Mesendoderm (in vitro differentiated cells): Measurements from ENCODE around the gene FRMPD2.

Experiments used
- DNase-seq: peaks from one replicate; pipeline ENCODE4 v3.0.0; 2013
- H2AK5ac ChIP-seq: 2 replicates; pipeline ENCODE4 v1.6.1; 2013; ENCODE audit warnings: low read length, inconsistent platforms
- H2BK120ac ChIP-seq: 2 replicates; pipeline ENCODE4 v1.6.1; 2013; ENCODE audit warnings: low read depth, mild to moderate bottlenecking, low read length, moderate library complexity, mixed read lengths
- H2BK15ac ChIP-seq: replicated peaks from 2 replicates; pipeline ENCODE4 v1.6.1; 2013; ENCODE audit warnings: low read depth, mild to moderate bottlenecking, moderate library complexity
- H2BK5ac ChIP-seq: 2 replicates; pipeline ENCODE4 v1.6.1; 2013; ENCODE audit warnings: low read length, inconsistent platforms
- H3K18ac ChIP-seq: 2 replicates; pipeline ENCODE4 v1.6.1; 2013; ENCODE audit warnings: mild to moderate bottlenecking, low read length, mixed read lengths
- H3K23ac ChIP-seq: one replicate; pipeline ENCODE4 v1.6.1; 2013; ENCODE audit warnings: low read length
- H3K27ac ChIP-seq: 2 replicates; pipeline ENCODE4 v1.5.1; 2013; ENCODE audit warnings: low read depth, mild to moderate bottlenecking, inconsistent platforms, low read length, moderate library complexity
- H3K27me3 ChIP-seq: 2 replicates; pipeline ENCODE4 v1.6.1; 2013; ENCODE audit warnings: low read length, control low read depth, mild to moderate bottlenecking, inconsistent platforms; ENCODE audit not compliant: insufficient read depth, poor library complexity
- H3K36me3 ChIP-seq: 2 replicates; pipeline ENCODE4 v1.6.1; 2013; ENCODE audit warnings: low read length, inconsistent platforms; ENCODE audit not compliant: control insufficient read depth, insufficient read depth
- H3K4ac ChIP-seq: one replicate; pipeline ENCODE4 v1.6.1; 2013; ENCODE audit warnings: low read depth, mild to moderate bottlenecking, low read length, moderate library complexity
- H3K4me1 ChIP-seq: 2 replicates; pipeline ENCODE4 v1.6.1; 2013; ENCODE audit warnings: low read depth, low read length, inconsistent platforms; ENCODE audit not compliant: control insufficient read depth
- H3K4me2 ChIP-seq: 2 replicates; pipeline ENCODE4 v1.6.1; 2013; ENCODE audit warnings: low read length
- H3K4me3 ChIP-seq: 2 replicates; pipeline ENCODE4 v1.5.1; 2013; ENCODE audit warnings: mild to moderate bottlenecking, low read length
- H3K56ac ChIP-seq: one replicate; pipeline ENCODE4 v1.6.1; 2013; ENCODE audit warnings: low read length
- H3K79me1 ChIP-seq: 2 replicates; pipeline ENCODE4 v1.6.1; 2013; ENCODE audit warnings: low read length, inconsistent platforms
- H3K79me2 ChIP-seq: 2 replicates; pipeline ENCODE4 v1.6.1; 2013; ENCODE audit warnings: mild to moderate bottlenecking, low read length; ENCODE audit not compliant: control insufficient read depth, insufficient read depth
- H3K9ac ChIP-seq: 2 replicates; pipeline ENCODE4 v1.6.1; 2013; ENCODE audit warnings: low read length, inconsistent platforms
- H4K5ac ChIP-seq: one replicate; pipeline ENCODE4 v1.6.1; 2013; ENCODE audit warnings: low read length
- H4K8ac ChIP-seq: one replicate; pipeline ENCODE4 v1.6.1; 2013; ENCODE audit warnings: low read depth, mild to moderate bottlenecking, control low read depth, low read length, moderate library complexity
- WGBS: extraction: QIAGEN DNeasy Blood & Tissue Kit; methylation state at CpG from one replicate; pipeline ENCODE4 v1.1.7; 2013; ENCODE audit warnings: low lambda C conversion rate, missing lambda C conversion rate; ENCODE audit not compliant: insufficient coverage; ENCODE audit errors: extremely low coverage; 5-methylcytosine and 5-hydroxymethylcytosine counted together

The FRMPD2 gene

GRCh38 chr10:48302515-48303476 lies 28.3 kb upstream of the FRMPD2 start:
- H4K5ac ChIP-seq: no peak overlapping the region
- H3K23ac ChIP-seq: no peak overlapping the region
- no peak for DNase-seq
- no peaks in the 10 kb centered on the region for H3K36me3 ChIP-seq
- no peaks in the 10 kb centered on the region for H3K27me3 ChIP-seq
- no peak overlapping the region for H3K4me2 ChIP-seq
- H3K4me3 ChIP-seq: no peak overlapping the region
- no peak overlapping the region for H2BK15ac ChIP-seq
- no peak overlapping the region for H3K4ac ChIP-seq
- H3K9ac ChIP-seq: no peak overlapping the region
- no peak overlapping the region for H2BK120ac ChIP-seq
- no peak overlapping the region for H3K18ac ChIP-seq
- H3K27ac ChIP-seq: no peak overlapping the region
- H2AK5ac ChIP-seq: no peak overlapping the region
- H3K4me1 ChIP-seq: peaks cover 3% of the 10 kb centered on the region
- H4K8ac ChIP-seq: no peak overlapping the region
- no peak overlapping the region for H3K56ac ChIP-seq
- no peaks in the 10 kb centered on the region for H3K79me1 ChIP-seq
- H3K79me2 ChIP-seq: peaks cover 5% of the 10 kb centered on the region
- no CpG with 5 or more reads among the region's 8 CpGs for WGBS
- no peak overlapping the region for H2BK5ac ChIP-seq

DNA sequence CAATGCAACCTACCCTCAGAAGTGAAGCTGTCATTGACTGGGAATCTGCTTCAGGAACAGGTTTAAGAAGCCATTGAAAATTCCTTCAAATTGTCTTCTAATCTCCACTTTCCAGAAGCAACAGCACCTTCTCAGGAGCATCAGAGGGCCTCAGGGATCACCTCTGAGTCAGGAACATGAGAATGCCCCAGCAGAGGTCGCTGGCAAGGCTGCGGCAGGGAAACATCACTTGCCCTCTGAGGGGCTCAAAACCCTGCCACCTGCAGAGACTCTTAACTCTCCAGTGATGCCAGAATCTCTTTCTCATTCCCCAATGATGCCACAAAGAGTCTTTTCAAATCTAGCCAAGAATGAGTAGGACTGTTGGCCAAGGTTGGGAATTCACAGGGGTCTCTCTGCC lies 26.1 kb upstream of the FRMPD2 start:
- H3K9ac ChIP-seq: no peak overlapping the region
- H4K5ac ChIP-seq: no peak overlapping the region
- no peak for DNase-seq
- H3K27ac ChIP-seq: no peak overlapping the region
- H3K56ac ChIP-seq: no peak overlapping the region
- H2BK5ac ChIP-seq: no peak overlapping the region
- no peak overlapping the region for H3K4me2 ChIP-seq
- H2BK15ac ChIP-seq: no peak overlapping the region
- H3K4me1 ChIP-seq: no peaks in the 10 kb centered on the region
- no peak overlapping the region for H3K18ac ChIP-seq
- no CpG with 5 or more reads among the region's 2 CpGs for WGBS
- H3K4me3 ChIP-seq: no peak overlapping the region
- no peaks in the 10 kb centered on the region for H3K27me3 ChIP-seq
- H3K4ac ChIP-seq: no peak overlapping the region
- H2BK120ac ChIP-seq: no peak overlapping the region
- no peaks in the 10 kb centered on the region for H3K79me2 ChIP-seq
- no peaks in the 10 kb centered on the region for H3K36me3 ChIP-seq
- H3K79me1 ChIP-seq: no peaks in the 10 kb centered on the region
- no peak overlapping the region for H4K8ac ChIP-seq
- H2AK5ac ChIP-seq: no peak overlapping the region
- no peak overlapping the region for H3K23ac ChIP-seq

DNA sequence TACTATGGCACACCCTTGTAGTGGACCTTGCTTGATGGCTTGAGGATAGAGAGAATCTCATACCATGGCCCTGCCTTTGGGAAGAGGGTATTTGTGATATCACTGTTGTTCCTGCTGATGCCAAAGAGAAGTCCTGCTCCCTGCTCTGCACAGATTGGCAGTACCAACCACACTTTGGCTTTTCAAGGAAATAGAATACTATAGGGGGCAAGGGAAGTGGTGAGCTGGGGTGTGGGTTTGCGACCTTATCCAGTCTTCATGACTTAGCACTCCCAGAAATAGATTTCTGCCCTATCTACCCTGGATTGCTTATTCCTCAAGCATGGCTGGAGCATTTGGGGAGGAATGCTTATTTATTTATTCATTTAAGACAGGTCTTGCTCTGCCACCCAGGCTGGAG lies 25.2 kb upstream of the FRMPD2 start:
- no peaks in the 10 kb centered on the region for H3K4me1 ChIP-seq
- no peak overlapping the region for H3K4me2 ChIP-seq
- H3K56ac ChIP-seq: no peak overlapping the region
- no peak overlapping the region for H2AK5ac ChIP-seq
- no peak overlapping the region for H4K8ac ChIP-seq
- DNase-seq: no peak
- H2BK120ac ChIP-seq: no peak overlapping the region
- no peaks in the 10 kb centered on the region for H3K79me1 ChIP-seq
- no peak overlapping the region for H3K27ac ChIP-seq
- H3K27me3 ChIP-seq: no peaks in the 10 kb centered on the region
- no peak overlapping the region for H3K23ac ChIP-seq
- H4K5ac ChIP-seq: no peak overlapping the region
- H3K4ac ChIP-seq: no peak overlapping the region
- no peaks in the 10 kb centered on the region for H3K79me2 ChIP-seq
- no peak overlapping the region for H2BK5ac ChIP-seq
- H3K18ac ChIP-seq: no peak overlapping the region
- no peaks in the 10 kb centered on the region for H3K36me3 ChIP-seq
- no peak overlapping the region for H3K4me3 ChIP-seq
- H2BK15ac ChIP-seq: no peak overlapping the region
- no peak overlapping the region for H3K9ac ChIP-seq
- WGBS: no CpG with 5 or more reads among the region's 1 CpG

- H3K4ac ChIP-seq: no peak overlapping the region
- H2BK15ac ChIP-seq: no peak overlapping the region
- H2BK5ac ChIP-seq: no peak overlapping the region
- H2AK5ac ChIP-seq: no peak overlapping the region
- H3K79me2 ChIP-seq: no peaks in the 10 kb centered on the region
- no peak overlapping the region for H4K8ac ChIP-seq
- H3K4me2 ChIP-seq: no peak overlapping the region
- H3K79me1 ChIP-seq: no peaks in the 10 kb centered on the region
- no peak overlapping the region for H3K56ac ChIP-seq
- no CpG with 5 or more reads among the region's 7 CpGs for WGBS
- H3K18ac ChIP-seq: no peak overlapping the region
- no peak for DNase-seq
- no peaks in the 10 kb centered on the region for H3K36me3 ChIP-seq
- no peak overlapping the region for H2BK120ac ChIP-seq
- no peak overlapping the region for H3K4me3 ChIP-seq
- no peak overlapping the region for H3K9ac ChIP-seq
- no peak overlapping the region for H3K27ac ChIP-seq
- no peaks in the 10 kb centered on the region for H3K4me1 ChIP-seq
- no peak overlapping the region for H3K23ac ChIP-seq
- no peaks in the 10 kb centered on the region for H3K27me3 ChIP-seq
- H4K5ac ChIP-seq: no peak overlapping the region
Observed at GRCh38 chr10:48299066-48299465, 24.6 kb upstream of the FRMPD2 start.

GRCh38 chr10:48296576-48297098 lies 22.1 kb upstream of the FRMPD2 start:
- Histone ChIP-seq H3K79me1 (no peaks in the 10 kb centered on the region), H3K79me2 (no peaks in the 10 kb centered on the region), H3K23ac (no peak overlapping the region), H3K27me3 (no peaks in the 10 kb centered on the region), H3K4me1 (no peaks in the 10 kb centered on the region), H3K56ac (no peak overlapping the region), H2AK5ac (no peak overlapping the region), H3K4me3 (no peak overlapping the region), H4K8ac (no peak overlapping the region), H2BK120ac (no peak overlapping the region), H2BK15ac (no peak overlapping the region), H3K27ac (no peak overlapping the region), H4K5ac (no peak overlapping the region), H3K4me2 (no peak overlapping the region), H2BK5ac (no peak overlapping the region), H3K9ac (no peak overlapping the region), H3K4ac (no peak overlapping the region), H3K36me3 (no peaks in the 10 kb centered on the region), H3K18ac (no peak overlapping the region)
- DNase-seq: no peak
- WGBS: no CpG with 5 or more reads among the region's 4 CpGs
